Fibroblast of mammary gland (primary cell): ENCODE measurements around the gene CACNA1G.

Experiments used
- DNase-seq: peaks from one replicate; pipeline ENCODE4 v3.0.0-alpha.2; 2010; ENCODE audit warnings: low read depth
- H3K4me3 ChIP-seq: 2 replicates; pipeline ENCODE4 v1.5.1; 2011; ENCODE audit warnings: low read depth, mild to moderate bottlenecking, low read length, moderate library complexity; ENCODE audit not compliant: control insufficient read depth
- CTCF ChIP-seq: conservative IDR thresholded peaks from 2 replicates; pipeline ENCODE4 v1.5.1; 2011; ENCODE audit warnings: low read depth, low read length, inconsistent platforms; ENCODE audit not compliant: control insufficient read depth, insufficient read depth

The CACNA1G gene

GRCh38 chr17:50584749-50585148, 24.2 kb downstream of the CACNA1G start:
- no peak for DNase-seq
- no peak overlapping the region for H3K4me3 ChIP-seq
- TF ChIP-seq CTCF = no peak

- no peak overlapping the region for H3K4me3 ChIP-seq
- DNase-seq = no peak
- TF ChIP-seq CTCF = no peak
These were observed 24.8 kb downstream of the CACNA1G start for GRCh38 chr17:50585346-50585745.

GRCh38 chr17:50585891-50586290, 25.4 kb downstream of the CACNA1G start:
- no peak for DNase-seq
- TF ChIP-seq CTCF = no peak
- no peak overlapping the region for H3K4me3 ChIP-seq

- TF ChIP-seq CTCF = no peak
- DNase-seq = no peak
- no peak overlapping the region for H3K4me3 ChIP-seq
These were observed 26.1 kb downstream of the CACNA1G start for GRCh38 chr17:50586421-50587247.

- no peak overlapping the region for H3K4me3 ChIP-seq
- no peak for TF ChIP-seq CTCF
- no peak for DNase-seq
These were observed 27.1 kb downstream of the CACNA1G start for GRCh38 chr17:50587571-50587970.

GRCh38 chr17:50588391-50589049, 28.0 kb downstream of the CACNA1G start:
- no peak for TF ChIP-seq CTCF
- no peak overlapping the region for H3K4me3 ChIP-seq
- no peak for DNase-seq
